Activated CD4-positive, CD25-positive, alpha-beta regulatory T cell treated with anti-CD3 and anti-CD28 coated beads, Interleukin-2, amount 50 U/mL, for 72 hours (primary cell): ENCODE results near the gene COX5B.
A peak's percentile ranks its signal among the peaks of the same experiment; 100 is the strongest.
"Not testable (repeated sequence)": the region's sequence is repeated elsewhere in the genome, so short reads cannot be mapped to it uniquely, and the experiment has no call there.

Source experiments
- DNase-seq: peaks from one replicate; pipeline ENCODE4 v3.0.0; 2021

The COX5B gene

GRCh38 chr2:97675430-97676113, 29.7 kb downstream of the COX5B start:
- no peak for DNase-seq

GRCh38 chr2:97676620-97677019, 30.8 kb downstream of the COX5B start:
- no peak for DNase-seq

GRCh38 chr2:97677480-97677879, 31.6 kb downstream of the COX5B start:
- no peak for DNase-seq

- DNase-seq: no peak
Measured at GRCh38 chr2:97678298-97678697, 32.4 kb downstream of the COX5B start.

- DNase-seq: not testable (repeated sequence)
Measured at GRCh38 chr2:97687235-97687634, 41.4 kb downstream of the COX5B start.

GRCh38 chr2:97688062-97688827, 42.4 kb downstream of the COX5B start:
- no peak for DNase-seq

GRCh38 chr2:97691166-97691565, 45.3 kb downstream of the COX5B start:
- DNase-seq: no peak

GRCh38 chr2:97693476-97693875, 47.6 kb downstream of the COX5B start:
- no peak for DNase-seq

- no peak for DNase-seq
Measured at GRCh38 chr2:97695744-97696143, 49.9 kb downstream of the COX5B start.

GRCh38 chr2:97697252-97698235, 51.7 kb downstream of the COX5B start:
- DNase-seq: peak; percentile 94
